Activated CD8-positive, alpha-beta memory T cell treated with anti-CD3 and anti-CD28 coated beads, Interleukin-2, amount 50 U/mL, for 1 hour (primary cell): Measurements from ENCODE around the gene HECW1.

Experiments used
- DNase-seq: peaks from one replicate; pipeline ENCODE4 v3.0.0-alpha.2; 2020; ENCODE audit errors: extremely low read depth

The HECW1 gene

DNA sequence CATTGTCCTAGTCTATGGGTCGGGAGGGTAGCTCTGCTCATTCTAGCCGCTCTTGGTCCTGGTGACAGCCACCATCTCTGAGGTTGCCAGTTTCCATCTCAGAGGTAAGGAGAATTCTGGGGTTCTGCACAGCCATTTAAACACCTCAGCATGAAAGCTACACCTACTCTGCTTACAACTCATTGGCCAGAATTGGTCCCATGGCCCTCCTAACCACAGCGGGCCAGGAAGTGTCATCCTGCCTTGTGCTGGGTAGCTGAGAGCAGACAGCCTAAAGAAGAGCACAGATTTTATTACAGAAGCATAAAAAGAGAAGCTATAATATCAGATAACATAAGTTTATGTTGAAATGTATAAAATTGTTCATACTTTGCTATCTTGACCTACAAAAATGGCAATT is 152.7 kb downstream of the HECW1 start:
- DNase-seq = no peak

DNA sequence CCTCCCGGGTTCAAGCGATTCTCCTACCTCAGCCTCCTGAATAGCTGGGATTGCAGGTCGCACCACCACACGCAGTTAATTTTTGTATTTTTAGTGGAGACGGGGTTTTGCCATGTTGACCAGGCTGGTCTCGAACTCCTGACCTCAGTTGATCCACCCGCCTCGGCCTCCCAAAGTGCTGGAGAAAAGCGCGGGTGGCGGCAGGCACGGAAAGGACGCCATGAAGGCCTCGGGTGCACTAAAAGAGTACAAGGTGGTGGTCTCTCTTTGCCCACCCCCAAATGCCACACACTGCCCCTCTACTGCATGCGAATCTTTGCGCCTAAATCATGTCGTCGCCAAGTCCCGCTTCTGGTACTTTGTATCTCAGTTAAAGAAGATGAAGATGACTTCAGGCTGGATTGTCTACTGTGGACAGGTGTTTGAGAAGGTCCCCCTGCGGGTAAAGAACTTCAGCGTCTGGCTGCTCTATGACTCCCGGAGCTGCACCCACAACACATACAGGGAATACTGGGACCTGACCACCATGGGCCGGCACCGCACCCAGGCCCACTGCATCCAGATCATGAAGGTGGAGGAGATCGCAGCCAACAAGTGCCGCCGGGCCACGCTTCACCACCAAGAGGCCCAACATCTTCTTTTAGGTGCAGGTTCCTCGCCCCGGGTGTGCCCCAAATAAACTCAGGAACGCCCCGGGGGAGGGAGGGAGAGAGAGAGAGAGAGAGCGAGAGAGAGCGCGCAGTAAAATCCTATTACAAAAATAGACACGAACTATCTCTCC is 161.7 kb downstream of the HECW1 start:
- DNase-seq = no peak

DNA sequence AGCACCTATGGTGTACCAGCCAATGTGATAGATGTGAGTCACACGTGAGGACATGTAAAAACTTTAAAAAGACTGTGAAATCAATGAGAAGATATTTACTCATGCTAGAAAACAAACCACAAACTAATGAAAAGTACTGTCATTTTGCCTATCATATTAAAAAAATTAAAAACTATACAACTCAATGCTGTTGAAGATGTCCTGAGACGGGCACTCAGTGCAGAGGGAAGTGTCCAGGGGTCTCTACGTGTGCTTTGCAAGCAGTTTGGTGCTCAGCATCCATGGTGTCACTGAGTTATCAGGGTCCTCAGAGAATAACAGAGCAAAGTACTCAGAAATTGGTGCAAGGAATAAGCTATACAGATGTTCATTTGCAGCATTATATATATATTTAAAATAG is 162.3 kb downstream of the HECW1 start:
- DNase-seq = no peak

DNA sequence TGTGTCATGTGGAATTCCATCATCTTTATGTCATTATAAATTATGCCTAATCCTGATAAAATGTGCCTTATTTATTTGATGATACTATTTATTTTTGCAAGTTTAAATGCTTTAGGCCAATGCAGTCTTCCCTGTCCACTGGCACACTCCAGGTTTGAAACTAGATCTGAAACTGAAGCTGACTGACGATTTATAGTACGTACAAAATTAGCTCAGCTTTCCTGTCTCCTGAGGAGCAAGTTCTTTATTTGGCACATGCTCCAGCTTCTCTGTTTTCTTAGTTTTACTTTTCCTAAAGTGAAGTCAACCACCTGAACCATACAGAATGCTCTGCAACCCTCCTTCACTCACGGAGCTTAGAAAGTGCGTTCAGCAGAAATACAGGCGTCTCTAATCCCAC is 164.1 kb downstream of the HECW1 start:
- DNase-seq = no peak

DNA sequence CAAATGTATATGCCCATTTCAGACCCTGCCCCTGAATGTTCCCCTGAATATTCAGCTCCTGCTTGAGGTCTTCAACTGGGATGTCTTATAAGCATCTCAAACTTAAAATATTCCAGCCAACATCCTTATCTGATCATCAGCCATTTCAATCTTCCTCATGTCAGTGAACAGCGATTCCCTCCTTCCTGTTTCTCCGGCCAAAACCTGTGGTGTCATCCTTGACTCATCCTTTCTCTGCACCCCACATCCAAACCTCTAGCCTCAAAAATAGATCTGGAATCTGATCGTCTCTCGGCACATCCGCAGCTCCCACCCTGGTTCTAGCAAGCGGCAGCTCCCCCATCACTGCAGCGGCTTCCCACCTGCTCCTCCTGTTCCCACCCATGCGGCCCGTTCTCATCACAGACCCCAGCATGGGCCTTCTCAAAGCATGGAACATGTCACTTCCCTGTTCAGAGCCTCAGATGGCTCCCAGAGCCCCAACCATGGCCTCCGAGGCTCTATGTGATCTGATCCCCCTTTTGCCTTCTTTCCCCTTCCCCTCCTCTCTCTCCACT is 165.7 kb downstream of the HECW1 start:
- DNase-seq = no peak

DNA sequence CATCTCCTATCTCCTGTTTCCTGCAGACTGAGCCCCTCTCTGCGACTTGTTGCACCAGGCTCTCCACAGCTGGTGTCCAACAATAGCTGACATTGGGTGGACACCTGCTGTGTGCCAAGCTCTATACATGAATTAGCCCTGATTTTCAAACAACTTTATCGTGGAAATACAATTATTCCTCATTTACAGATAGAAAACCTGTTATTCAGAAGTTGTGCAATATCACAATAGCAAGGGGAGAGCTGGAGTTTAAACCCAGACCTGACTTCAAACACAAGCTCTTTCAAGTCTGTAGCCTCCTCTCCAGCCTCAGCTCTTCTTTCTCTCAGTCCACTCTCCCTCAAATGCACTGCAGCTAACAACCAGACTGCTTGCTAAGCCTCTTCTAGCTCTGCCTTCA is 168.8 kb downstream of the HECW1 start:
- DNase-seq = no peak

DNA sequence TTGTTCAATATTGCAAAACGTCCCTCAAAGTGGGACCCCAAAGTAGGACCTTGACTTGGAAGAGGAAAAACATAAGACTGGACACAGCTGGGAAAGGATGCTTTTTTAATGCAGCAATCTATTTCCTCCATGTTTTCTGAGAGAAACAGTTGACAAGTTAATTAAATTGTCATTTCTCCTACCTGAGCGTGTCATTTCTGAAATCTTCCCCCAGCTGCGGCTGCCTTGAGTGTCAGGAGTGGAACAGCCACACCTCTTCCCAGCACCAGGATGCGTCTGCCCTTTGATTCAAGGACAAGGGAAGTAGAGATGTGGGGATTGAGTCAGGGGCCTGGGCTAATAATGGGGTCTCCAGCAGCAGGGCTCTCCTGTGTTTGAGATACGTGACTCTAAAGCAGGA is 171.3 kb downstream of the HECW1 start:
- DNase-seq = no peak

DNA sequence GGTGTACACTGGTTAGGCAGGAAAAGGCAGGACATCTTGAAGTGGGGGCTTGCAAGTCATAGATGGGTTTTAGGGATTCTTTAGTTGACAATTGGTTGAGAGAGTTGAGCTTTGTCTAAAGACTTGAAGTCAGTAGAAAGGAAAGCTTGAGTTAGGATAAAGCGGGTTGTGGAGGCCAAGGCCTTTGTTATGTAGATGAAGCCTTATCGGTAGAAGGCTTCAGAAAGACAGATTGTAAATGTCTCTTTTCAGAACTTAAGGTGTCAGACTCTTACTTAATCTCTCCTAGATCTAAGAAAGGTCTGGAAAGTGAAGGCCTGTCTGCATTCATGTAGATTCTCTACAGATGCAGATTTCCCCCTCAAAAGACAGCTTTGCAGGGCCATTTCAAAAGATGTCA is 177.4 kb downstream of the HECW1 start:
- DNase-seq = no peak

DNA sequence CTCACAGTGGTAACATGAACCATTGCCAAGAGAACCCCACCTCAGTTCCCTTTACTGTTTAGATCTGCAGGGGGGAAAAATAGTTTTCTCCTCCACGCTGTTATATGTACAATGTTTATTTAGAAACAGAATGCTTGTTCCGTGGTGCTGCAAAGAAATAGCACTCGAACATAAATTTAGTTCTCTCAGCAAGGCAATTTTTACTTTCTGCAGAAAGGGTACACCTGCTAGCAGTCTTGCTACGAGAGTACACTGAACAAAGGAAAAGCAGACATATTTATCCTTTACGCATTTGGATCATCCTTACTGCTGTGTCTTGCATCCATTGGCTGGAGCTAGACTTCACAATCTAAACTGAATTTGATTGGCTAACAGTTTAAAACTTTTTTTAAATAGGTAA is 178.5 kb downstream of the HECW1 start:
- DNase-seq = no peak

DNA sequence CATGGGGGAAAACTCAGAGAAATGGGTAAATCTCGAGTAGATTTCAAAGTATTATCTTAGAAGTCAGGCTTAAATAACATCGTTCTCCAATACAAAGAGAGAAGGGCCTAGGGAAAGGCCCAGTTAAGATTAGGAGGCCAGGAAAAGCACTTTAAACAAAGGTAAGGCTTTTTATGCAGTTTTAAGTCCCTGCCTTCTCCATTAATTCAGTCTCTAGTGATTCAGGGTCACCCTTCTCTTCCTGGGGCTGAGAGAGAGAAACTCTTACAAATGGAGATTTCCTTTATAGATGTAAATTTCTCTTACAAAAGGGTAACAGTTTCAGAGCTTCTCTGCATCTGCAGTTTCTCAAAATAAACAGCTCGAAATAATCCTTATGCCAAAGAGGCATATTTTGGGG is 179.3 kb downstream of the HECW1 start:
- no peak for DNase-seq

DNA sequence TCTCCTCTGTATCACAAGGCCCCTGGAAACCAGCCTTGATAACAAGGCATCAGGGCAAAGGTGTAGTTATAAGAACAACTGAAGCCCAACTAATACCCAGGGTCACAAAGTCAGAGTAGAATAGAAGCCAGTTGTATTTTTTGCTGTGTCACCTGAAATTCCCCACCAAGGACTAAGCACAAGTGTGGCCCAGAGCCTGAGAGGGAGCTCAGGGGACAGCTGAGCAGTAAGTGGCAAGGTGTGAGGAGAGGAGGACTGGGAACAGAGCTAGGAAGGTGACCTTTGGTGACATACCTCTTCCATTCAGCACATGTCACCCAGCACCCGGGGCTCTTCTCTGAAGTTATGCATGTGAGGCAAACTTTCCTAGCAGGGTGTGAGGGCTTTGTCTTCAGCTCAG is 179.9 kb downstream of the HECW1 start:
- no peak for DNase-seq

DNA sequence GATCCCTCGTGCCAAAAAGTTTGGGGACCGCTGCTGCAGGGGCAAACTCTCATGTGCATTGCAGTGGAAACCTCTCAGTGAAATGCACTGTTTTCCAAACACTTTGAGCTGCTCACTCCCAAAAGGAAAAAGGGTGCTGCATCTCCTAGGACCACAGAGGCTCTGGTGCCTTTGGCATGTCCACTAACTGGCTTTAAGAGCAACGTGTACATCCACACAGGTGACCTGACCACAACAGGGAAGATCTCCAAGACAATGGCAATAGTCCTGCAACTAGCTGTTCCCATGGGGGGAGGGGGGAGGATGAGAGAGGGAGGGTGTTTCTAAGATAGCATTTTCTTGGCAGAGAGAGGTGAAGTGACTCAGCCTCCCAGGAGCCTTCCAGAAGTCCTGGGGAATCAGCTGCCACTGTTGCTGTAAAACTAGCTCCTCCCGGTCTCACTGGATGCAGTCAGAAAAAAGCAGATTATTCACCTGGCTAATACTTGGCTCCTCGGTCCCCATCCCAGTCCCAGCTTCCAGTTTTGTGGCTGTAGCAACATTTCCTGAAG is 181.7 kb downstream of the HECW1 start:
- no peak for DNase-seq

DNA sequence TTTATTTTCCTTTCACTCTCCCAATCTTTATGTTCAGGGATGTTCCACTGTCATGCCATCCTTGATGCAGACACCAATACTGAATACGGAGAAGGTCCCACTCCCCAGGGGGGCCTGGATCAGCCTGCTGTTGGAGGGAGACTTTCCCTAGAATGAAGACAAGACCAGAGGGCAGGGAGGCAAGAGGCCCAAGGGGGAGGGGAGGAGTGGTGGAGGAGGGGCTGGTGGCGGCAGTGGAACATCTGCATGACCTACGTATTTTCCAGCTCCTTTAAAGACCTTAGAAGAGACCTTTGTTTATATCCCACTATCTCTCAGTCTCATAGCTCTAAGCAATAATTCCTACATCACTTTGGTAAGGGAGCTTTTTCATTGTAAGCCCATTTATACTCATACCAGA is 183.0 kb downstream of the HECW1 start:
- no peak for DNase-seq

DNA sequence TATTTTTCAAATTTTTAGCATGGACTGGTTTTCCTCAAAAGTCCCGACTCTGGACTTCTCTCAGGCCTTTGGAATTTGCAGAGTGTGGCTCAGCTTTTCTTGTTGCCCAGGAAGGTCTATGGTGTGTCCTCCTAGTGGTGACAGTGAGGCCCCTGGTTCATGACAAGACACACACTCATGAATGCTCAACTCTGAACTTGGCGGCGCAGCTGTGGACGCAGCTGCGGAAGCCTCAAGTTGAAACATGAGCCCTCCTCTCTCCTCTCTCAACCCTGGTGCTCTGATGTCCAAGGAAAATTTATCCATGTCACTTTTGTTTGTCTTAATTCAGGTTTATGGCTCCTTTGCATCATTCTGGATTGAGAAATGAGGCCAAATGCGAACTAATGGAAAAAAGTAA is 183.9 kb downstream of the HECW1 start:
- DNase-seq = no peak

DNA sequence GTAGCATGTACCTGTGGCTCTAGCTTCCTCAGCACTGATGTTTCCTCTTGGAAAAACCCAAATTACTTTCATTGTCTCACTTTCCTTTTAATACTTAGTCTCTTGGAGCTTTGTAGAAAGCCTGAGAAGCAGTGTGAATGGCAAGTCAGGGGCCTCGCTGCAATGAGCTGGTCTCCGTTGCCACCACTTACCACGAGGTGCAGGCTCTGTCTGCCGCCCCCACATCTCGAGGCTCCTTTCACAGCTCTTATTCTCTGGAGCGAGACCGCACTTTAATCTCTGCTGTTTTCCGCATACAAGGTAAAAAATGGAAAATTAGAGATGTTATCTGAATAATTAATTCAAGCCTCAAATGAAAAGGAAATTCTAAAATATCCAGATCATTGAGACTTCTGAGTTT is 186.2 kb downstream of the HECW1 start:
- no peak for DNase-seq

DNA sequence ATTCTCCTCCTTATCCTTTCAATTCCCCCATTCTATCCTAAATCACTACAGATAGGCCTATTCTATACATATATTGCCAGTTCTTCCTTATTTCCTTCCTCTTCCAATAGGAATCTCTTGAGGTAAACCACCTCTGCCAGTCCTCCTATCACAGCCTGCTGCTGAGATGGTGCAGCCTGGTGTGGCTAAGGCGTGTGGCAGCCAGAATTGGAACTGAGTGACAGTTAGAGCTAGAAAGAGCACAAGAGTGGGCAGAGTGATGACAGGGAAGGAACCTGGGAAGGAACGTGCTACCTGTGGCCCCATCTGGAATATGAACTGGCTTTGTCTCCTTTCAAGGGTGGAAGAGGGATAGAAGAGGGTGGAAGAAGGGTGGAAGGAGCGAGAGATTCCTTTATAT is 187.7 kb downstream of the HECW1 start:
- DNase-seq = no peak

DNA sequence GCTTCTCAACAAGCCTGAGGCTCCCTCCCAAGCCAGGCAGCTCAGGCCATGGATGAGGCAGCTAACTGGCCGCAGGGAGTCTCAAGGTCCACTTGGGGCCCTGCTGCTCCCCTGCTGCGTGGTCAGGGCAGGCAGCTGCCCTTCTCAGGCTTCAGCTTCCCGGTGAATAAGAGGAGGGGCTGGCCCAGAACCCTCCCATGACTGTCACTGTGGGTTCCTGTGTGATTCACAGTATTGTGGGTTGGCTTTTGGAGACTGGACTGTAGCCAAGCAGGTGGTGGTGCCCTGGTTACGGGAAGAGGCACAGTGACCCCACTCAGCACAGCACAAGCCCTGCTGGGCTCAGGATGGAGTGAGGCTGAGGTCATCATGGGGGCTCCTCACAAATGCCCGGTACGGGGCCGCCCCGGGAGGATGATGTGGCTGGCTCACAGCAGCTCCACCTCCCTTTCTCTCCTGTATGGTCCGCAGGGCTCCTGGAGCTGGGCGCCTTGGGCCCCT is 189.8 kb downstream of the HECW1 start:
- DNase-seq = no peak

DNA sequence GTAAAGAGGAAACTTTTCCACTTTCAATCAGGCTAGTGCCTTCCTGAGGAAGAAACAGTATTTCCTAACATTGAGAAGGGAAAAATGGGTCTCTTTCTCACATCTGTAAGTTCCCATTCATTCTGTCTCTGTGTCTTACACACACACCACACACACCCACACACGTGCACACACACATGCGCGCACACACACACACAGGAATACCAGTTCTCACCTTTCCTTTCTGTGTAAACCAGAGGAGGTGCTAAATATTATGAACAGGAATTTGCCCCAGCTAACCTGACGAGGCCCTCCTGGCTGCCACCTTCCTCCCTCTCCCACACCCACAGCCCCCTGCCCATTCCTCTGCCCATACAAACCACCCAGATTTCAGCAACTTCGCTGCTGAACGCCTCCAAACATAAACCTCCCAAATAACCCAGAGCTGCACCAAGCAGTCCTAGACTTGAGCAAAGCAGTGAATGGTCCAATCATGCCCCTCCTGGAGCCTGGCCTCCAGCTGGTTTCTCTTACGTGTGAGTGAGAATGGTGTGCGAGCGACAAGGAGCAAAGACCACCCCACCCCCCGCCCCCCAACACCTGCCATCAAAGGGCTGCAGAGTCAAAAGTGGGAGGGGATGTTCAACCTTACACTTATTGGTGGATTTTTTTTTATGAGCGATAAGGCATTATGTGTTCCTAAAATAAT is 190.5 kb downstream of the HECW1 start:
- no peak for DNase-seq

DNA sequence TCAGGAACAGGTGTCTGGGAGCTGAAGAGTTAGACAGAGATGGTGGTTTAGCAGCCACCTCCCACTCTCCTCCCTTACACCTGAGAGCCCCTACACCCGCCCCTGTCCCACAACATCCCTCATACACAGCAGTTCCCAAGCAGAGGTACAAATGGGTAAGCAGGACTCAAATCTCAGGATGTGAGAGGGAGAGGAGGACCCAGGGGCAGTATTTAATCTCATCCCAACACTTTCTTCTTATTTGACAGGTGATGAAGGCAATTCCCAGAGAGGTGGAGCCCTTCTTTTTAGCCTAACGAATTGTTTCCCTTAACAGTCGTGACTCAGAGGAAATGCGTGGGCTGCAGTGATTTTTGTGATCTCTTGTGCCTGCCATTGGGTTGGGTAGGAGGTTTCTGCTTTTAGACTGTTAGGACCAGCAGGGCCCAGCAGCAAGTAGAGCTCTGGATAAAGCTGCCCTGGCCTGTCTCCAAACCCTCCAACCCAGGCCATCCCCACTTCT is 191.3 kb downstream of the HECW1 start:
- DNase-seq = no peak

DNA sequence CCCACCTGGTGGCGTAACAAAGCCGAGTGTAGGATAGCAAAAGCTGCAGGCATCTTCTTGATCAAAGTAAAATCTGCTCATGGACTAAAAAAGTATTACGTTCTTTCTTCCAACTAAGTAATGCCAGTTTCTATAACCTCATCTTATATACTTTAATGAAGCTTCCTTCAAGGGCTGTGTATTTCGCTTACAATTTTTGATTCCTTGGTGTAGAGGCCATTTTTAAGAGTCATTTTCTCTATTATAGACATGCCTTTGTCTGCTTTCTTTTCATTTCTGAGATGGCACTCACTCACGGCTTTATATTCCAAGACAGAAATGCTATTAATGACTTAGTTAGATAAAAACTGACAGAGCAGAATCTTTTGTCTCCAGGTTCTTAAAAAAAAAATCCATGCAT is 194.0 kb downstream of the HECW1 start:
- DNase-seq = no peak

DNA sequence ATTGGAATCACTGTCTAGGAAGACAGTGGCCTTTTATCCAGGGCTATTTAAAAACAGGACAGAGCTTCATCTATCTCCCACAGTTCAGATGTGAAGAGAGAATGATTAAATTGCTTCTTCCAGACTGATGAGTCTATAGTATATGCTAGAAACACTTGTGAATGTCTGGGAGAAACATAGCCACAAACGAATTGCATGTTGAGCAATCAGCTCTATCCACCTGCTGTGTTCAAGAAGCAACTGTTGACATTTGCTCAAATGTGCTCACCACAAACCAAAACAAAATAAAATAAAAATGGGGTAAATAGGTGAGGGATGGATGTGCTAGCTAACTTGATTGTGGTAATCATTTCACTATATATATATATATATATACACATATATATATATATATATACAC is 195.1 kb downstream of the HECW1 start:
- no peak for DNase-seq

DNA sequence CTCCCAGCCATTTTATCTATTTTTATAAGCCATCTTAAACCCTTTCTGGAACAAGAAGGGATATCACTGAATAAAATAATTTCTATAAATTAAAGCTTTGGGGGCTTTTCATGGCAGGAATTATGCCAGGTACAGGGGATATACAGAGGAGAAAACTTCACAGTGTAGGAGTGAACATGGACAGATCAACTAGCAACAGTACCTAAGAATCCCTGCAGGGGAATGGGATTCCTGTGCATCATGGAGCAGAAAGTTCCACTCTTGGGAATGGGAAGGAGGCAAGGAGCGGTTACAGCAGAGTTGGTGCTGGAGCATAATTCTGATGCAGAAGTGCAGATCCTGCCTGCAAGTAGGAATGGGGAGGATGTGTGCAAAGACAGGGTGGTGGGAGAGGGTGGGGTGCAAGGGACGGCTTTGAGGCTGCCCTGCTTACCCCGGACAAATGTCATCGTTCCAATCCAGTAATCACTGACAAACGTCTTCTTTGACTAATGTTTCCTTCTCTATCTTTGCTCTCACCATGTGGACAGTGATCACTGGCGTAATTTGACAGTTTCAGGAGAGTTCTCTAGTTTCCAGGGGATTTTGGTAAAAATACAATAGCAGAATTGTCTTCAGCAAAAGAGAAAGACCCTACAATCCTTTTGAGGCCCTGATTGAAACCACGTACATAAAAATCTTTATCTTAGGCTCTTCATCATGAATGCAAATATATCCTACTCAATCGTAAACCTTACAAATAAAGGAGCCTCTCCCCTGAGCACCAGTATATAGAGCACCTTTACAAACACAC is 196.7 kb downstream of the HECW1 start:
- no peak for DNase-seq
